ENCODE data around the gene MARK1. TPM values are rescaled to one million over a fixed set of nuclear protein-coding genes. Genes with fewer than 3 reads are reported as not detected.

The MARK1 gene
- total RNA-seq, 4 donors from 2014 or later, result 11.1 to 12.9 (median 11.9) TPM

DNA sequence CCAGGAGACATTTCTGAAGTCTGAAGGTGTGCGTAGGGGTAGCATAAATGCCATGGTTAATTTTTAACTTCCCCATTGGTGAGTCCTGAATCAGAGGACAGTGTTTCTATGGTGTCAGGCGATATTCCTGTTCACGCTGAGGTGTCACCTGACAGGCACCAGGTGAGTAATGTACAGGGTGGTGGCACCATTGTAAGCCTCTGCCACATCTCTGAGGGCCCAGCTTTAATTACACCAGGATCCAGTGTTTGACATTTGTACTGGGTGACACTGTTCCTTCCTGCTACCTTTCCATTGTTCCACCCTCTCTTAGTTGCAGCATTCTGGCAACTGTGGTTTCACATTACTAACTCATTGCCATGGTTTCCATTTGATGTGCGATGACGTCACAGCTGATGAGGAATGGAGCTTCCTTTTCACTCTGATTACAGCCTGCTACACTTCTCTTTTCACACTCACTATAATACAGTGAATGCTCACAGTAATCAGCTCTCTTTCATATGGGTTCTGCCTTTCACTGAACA, 40.6 kb upstream of the MARK1 start:
- WGBS, 2 donors, result 74 to 75% methylated on average over 5 of the region's 5 CpGs
- Histone ChIP-seq H3K27me3 (no peaks in the 10 kb centered on the region), H3K4me1 (no peaks in the 10 kb centered on the region), H3K9me3 (no peaks in the 10 kb centered on the region), H3K4me3 (no peak overlapping the region), H3K27ac (no peak overlapping the region), H3K36me3 (no peaks in the 10 kb centered on the region)
- no peak for DNase-seq (ENCODE audit: low spot score in 2 of 2)
- TF ChIP-seq, protein P1, sequence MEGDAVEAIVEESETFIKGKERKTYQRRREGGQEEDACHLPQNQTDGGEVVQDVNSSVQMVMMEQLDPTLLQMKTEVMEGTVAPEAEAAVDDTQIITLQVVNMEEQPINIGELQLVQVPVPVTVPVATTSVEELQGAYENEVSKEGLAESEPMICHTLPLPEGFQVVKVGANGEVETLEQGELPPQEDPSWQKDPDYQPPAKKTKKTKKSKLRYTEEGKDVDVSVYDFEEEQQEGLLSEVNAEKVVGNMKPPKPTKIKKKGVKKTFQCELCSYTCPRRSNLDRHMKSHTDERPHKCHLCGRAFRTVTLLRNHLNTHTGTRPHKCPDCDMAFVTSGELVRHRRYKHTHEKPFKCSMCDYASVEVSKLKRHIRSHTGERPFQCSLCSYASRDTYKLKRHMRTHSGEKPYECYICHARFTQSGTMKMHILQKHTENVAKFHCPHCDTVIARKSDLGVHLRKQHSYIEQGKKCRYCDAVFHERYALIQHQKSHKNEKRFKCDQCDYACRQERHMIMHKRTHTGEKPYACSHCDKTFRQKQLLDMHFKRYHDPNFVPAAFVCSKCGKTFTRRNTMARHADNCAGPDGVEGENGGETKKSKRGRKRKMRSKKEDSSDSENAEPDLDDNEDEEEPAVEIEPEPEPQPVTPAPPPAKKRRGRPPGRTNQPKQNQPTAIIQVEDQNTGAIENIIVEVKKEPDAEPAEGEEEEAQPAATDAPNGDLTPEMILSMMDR (IDR thresholded peaks at IDR 0.05), result no peak
- TF ChIP-seq EP300 (IDR thresholded peaks at IDR 0.05), result no peak
- no peak for TF ChIP-seq POLR2A (IDR thresholded peaks at IDR 0.05)

DNA sequence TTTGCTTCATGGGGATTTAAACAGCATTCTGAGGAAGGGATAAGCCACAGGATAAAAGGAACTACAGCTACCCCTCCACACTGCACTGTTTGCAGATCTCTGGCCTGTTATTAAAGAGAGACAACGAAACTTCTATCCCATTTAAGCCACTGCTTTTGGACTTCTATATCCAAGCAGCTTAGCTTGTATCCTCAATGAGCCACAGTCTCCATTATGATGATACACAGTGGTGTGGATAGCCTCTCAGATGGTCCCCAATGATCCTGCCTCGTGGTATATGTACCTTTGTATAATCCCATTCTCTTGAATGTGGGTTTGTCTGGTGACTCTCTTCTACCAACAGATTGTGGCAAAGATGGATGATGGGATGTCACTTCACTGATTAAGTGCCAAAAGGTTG, 36.0 kb upstream of the MARK1 start:
- Histone ChIP-seq H3K9me3 (no peaks in the 10 kb centered on the region), H3K36me3 (no peaks in the 10 kb centered on the region), H3K4me1 (no peaks in the 10 kb centered on the region), H3K27ac (no peak overlapping the region), H3K4me3 (no peak overlapping the region), H3K27me3 (no peaks in the 10 kb centered on the region)
- TF ChIP-seq POLR2A (IDR thresholded peaks at IDR 0.05) (no peak), EP300 (IDR thresholded peaks at IDR 0.05) (no peak)
- TF ChIP-seq, protein P1 (IDR thresholded peaks at IDR 0.05), result no peak
- 68 to 86% methylated on average over 2 of the region's 2 CpGs for WGBS, 2 donors
- DNase-seq (ENCODE audit: low spot score in 2 of 2), result no peak

DNA sequence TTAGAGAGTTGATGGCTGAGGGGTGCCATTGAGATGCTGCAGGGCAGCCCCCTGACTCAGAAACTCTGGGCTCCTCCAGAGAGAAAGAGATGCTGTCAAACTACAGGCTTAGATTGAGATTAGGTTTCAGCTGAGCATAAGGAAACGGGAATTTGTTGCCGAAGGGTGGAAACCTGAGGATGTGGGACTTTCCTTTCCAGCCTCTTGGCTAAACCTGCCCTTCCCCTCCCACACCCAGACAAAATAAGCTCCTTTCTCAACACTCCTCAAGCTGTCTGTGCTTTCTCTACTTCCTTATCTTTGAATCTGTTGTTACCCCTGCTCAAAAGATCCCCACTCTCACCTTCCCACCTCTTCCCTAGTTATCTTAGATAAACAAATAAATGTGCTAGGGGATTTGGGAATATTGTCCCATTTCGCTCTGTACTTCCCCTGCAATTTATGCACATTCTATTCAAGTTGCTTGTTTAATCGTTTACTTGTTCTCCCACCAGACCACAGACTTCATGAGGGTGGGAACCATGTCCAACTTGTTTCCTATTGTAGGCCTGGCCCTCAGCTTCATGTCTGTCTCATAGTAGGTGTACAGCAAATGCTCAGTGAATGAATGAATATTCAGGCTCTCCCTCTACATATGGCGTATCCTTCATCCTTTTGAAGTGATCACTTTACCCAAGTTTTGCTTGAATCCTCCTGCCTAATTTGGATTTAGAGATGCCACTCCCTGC, 30.6 kb upstream of the MARK1 start:
- no peaks in the 10 kb centered on the region for H3K27me3 ChIP-seq
- no peaks in the 10 kb centered on the region for H3K4me1 ChIP-seq
- no peak overlapping the region for H3K27ac ChIP-seq
- no peaks in the 10 kb centered on the region for H3K9me3 ChIP-seq
- DNase-seq (ENCODE audit: low spot score in 2 of 2), result no peak
- TF ChIP-seq EP300 (IDR thresholded peaks at IDR 0.05), result no peak
- TF ChIP-seq POLR2A (IDR thresholded peaks at IDR 0.05), result no peak
- TF ChIP-seq, protein P1 (IDR thresholded peaks at IDR 0.05), result no peak
- no peaks in the 10 kb centered on the region for H3K36me3 ChIP-seq
- 63 to 66% methylated on average over 5 of the region's 5 CpGs for WGBS, 2 donors
- no peak overlapping the region for H3K4me3 ChIP-seq

DNA sequence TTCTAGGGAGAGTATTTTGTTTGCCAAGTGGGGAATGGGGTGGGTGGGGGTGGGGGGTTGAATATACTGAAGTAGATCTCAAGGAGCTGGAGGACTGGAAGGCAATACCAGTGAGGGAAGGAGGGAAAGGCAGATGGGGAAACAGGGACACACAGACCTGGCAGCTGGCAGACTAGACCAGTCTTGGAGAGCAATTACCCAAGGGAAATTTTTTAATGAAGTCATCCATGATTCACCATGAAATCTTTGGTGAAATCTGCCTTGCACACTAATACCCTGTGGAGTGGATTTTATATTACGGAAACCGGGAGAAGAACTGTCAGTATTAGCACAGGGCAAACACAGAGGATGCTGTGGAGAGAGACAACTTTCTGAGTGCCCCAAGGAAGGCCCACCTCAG, 29.7 kb upstream of the MARK1 start:
- Histone ChIP-seq H3K27ac (no peak overlapping the region), H3K9me3 (no peaks in the 10 kb centered on the region), H3K27me3 (no peaks in the 10 kb centered on the region), H3K4me3 (no peak overlapping the region), H3K36me3 (no peaks in the 10 kb centered on the region), H3K4me1 (no peaks in the 10 kb centered on the region)
- no peak for DNase-seq (ENCODE audit: low spot score in 2 of 2)
- TF ChIP-seq POLR2A (IDR thresholded peaks at IDR 0.05) (no peak), EP300 (IDR thresholded peaks at IDR 0.05) (no peak)
- TF ChIP-seq, protein P1 (IDR thresholded peaks at IDR 0.05), result no peak
- 64 to 75% methylated on average over 2 of the region's 2 CpGs for WGBS, 2 donors

DNA sequence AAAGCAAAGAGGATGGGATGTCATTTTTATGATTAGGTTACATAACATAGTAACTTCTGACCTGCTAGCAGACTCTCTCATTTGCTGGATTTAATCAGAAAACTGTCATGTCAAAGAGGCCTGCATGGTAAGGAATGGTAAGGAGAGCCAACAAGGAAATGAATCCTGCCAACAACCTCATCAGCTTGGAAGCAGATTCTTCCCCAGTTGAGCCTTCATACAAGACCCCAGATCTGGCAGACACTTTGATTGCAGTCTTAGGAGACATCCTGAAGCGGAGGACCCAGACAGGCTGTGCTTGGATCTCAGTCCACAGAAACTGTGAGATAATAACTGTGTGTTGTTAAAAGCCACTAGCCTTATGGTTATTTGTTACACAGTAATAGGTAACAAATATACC, 27.6 kb upstream of the MARK1 start:
- no peaks in the 10 kb centered on the region for H3K9me3 ChIP-seq
- 70 to 87% methylated on average over 1 of the region's 1 CpG for WGBS, 2 donors
- no peak overlapping the region for H3K27ac ChIP-seq
- H3K4me1 ChIP-seq, result no peaks in the 10 kb centered on the region
- no peaks in the 10 kb centered on the region for H3K36me3 ChIP-seq
- H3K4me3 ChIP-seq, result no peak overlapping the region
- no peak for DNase-seq (ENCODE audit: low spot score in 2 of 2)
- H3K27me3 ChIP-seq, result no peaks in the 10 kb centered on the region
- TF ChIP-seq EP300 (IDR thresholded peaks at IDR 0.05), result no peak
- TF ChIP-seq, protein P1 (IDR thresholded peaks at IDR 0.05), result no peak
- no peak for TF ChIP-seq POLR2A (IDR thresholded peaks at IDR 0.05)

Measured in tibial nerve (tissue), 4 donors.